ENCODE measurements around the gene CLDN18. TPM values are rescaled to one million over a fixed set of nuclear protein-coding genes. Genes with fewer than 3 reads are reported as not detected.

CLDN18 gene
- total RNA-seq, 2 donors from 2014 or later = not detected

DNA sequence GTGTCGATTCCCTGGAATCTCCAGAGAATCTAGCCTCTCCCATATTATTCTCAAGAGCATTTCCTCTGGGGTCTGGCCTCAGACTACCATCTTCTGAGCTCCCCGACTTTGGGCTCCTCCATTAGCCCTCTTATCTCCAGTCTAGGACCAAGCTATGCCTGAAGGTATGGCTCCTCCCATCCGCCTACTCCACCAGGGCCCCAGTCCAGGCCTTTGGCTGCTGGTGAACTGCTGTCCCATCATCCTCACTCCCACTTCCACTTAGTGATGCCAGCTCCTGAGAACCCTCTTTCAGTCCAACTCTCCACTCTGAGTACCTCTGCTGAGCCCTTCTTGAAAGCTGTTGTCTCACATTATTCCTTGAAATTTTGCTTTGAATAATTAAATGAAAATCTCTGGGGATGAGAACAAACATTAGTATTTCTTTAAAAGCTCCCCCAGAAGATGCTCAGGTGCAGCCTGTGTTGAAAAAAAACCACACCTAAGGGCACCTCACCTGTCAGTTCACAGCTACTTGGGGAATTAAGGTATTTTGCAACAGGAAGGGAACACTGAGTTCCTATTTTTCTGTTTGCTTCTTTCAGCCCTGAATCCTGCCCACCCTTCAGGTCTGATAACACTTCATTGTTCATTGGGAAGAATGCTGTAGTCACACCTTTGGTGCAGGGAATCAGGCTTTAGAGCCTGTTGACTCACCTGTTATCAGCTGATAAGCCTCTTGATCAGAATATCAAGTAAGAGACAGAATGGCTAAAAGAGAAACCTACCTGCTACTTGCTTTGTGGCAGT is 9.5 kb downstream of the CLDN18 start:
- intact Hi-C loops (cut with DNase I, micrococcal nuclease) = no loop called here
- no peak for DNase-seq
- peak; percentile 52 for ATAC-seq

DNA sequence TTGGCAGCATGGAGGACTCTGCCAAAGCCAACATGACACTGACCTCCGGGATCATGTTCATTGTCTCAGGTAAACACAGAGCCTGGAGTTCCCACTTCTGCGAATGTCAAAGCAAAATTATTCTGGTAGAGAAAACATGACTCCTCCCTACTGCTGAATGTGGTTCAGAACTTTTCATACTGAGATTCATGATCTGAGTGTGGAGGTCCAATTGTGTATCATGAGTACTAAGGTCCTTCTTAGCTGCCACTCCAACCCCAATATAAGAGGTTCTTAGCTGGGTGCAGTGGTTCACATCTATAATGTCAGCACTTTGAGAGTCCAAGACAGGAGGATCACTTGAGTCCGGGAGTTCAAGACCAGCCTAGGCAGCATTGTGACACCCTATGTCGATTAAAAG is 13.8 kb downstream of the CLDN18 start:
- ATAC-seq (no peak), DNase-seq (no peak)
- intact Hi-C loops (cut with DNase I, micrococcal nuclease) = no loop called here

DNA sequence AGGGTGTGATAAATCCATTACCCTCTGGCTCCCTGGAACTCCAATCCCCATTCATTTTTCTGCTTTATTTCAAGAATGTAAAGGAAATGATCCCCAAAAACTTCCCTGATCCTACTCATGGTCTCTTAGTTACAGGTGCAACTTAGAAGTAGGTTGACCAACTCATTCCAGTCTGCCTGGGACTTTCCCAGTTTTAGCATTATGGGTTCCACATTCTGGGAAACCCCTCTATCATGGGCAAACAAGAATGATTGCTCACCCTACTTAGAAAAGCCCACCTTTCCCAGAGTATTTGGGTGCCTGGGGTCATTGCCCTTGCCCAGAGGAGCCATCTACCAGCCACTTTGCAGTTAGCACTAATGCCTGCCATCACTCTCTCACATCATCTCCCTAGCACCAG is 15.6 kb downstream of the CLDN18 start:
- ATAC-seq (no peak), DNase-seq (no peak)
- intact Hi-C loops (cut with DNase I, micrococcal nuclease) = no loop called here

GRCh38 chr3:138027821-138028220 is 17.9 kb downstream of the CLDN18 start:
- DNase-seq = no peak
- intact Hi-C loops (cut with DNase I, micrococcal nuclease) = no loop called here
- no peak for ATAC-seq

DNA sequence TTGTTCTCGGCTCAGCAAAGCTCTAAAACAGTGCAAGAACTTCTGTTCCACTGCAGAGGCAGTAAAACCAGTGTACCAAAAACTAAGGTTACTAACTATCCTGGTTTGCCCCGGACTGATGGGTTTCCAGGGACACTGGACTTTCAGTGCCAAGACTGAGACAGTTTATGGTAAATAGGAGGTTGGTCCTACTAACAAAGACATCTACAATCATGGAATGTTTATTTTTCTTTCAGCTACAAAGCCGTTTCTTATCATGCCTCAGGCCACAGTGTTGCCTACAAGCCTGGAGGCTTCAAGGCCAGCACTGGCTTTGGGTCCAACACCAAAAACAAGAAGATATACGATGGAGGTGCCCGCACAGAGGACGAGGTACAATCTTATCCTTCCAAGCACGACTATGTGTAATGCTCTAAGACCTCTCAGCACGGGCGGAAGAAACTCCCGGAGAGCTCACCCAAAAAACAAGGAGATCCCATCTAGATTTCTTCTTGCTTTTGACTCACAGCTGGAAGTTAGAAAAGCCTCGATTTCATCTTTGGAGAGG is 20.8 kb downstream of the CLDN18 start:
- no peak for DNase-seq
- ATAC-seq = no peak
- intact Hi-C loops (cut with DNase I, micrococcal nuclease) = no loop called here

DNA sequence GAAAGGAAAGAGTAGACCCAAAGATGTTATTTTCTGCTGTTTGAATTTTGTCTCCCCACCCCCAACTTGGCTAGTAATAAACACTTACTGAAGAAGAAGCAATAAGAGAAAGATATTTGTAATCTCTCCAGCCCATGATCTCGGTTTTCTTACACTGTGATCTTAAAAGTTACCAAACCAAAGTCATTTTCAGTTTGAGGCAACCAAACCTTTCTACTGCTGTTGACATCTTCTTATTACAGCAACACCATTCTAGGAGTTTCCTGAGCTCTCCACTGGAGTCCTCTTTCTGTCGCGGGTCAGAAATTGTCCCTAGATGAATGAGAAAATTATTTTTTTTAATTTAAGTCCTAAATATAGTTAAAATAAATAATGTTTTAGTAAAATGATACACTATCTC is 21.6 kb downstream of the CLDN18 start:
- ATAC-seq (no peak), DNase-seq (no peak)
- intact Hi-C loops (cut with DNase I, micrococcal nuclease) = no loop called here

GRCh38 chr3:138032567-138032966 is 22.6 kb downstream of the CLDN18 start:
- DNase-seq (no peak), ATAC-seq (no peak)
- intact Hi-C loops (cut with DNase I, micrococcal nuclease) = no loop called here

DNA sequence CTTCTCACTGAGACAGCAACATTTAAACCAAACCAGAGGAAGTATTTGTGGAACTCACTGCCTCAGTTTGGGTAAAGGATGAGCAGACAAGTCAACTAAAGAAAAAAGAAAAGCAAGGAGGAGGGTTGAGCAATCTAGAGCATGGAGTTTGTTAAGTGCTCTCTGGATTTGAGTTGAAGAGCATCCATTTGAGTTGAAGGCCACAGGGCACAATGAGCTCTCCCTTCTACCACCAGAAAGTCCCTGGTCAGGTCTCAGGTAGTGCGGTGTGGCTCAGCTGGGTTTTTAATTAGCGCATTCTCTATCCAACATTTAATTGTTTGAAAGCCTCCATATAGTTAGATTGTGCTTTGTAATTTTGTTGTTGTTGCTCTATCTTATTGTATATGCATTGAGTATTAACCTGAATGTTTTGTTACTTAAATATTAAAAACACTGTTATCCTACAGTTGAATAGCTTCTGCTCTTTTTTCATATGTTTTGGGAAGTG is 23.3 kb downstream of the CLDN18 start:
- ATAC-seq (no peak), DNase-seq (no peak)
- intact Hi-C loops (cut with DNase I, micrococcal nuclease) = no loop called here

DNA sequence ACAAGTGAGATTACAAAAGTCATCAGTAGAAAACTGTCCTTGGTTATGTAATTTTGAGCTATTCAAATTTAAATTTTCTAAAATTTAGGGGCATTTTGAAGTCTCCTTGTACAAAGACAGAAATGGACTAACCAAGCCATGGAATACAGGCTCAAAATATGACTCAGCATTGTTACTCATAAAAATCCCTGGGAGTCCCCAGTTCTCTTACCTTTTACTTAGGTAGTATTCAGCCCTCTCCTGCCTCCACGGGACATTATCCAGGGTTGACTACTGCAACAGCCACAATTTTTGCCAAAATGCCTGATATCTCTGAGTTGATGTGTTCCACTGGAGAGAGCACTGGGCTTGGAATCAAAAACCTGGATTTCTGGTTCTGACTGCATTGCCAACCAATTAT is 25.0 kb downstream of the CLDN18 start:
- ATAC-seq = no peak
- intact Hi-C loops (cut with DNase I, micrococcal nuclease) = no loop called here
- DNase-seq = no peak

DNA sequence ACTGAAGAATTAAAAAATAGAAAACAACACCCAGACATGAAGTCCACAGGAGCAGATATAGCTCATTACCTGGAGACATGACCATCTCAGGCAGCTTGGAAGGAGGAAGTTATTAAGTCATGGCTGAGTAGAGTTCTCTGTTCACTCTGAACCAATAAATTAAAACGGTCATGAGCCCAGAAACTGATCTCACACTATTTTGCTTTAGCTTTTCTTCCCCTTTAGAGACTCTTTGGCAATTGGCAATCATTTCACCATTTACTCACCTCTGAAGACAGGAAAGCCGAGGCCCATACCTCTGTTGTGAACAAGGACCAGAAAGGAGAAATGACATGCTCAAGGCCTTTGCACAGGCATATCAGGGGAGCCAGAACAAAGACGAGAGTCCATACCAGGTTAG is 26.6 kb downstream of the CLDN18 start:
- no peak for DNase-seq
- no peak for ATAC-seq
- intact Hi-C loops (cut with DNase I, micrococcal nuclease) = no loop called here

DNA sequence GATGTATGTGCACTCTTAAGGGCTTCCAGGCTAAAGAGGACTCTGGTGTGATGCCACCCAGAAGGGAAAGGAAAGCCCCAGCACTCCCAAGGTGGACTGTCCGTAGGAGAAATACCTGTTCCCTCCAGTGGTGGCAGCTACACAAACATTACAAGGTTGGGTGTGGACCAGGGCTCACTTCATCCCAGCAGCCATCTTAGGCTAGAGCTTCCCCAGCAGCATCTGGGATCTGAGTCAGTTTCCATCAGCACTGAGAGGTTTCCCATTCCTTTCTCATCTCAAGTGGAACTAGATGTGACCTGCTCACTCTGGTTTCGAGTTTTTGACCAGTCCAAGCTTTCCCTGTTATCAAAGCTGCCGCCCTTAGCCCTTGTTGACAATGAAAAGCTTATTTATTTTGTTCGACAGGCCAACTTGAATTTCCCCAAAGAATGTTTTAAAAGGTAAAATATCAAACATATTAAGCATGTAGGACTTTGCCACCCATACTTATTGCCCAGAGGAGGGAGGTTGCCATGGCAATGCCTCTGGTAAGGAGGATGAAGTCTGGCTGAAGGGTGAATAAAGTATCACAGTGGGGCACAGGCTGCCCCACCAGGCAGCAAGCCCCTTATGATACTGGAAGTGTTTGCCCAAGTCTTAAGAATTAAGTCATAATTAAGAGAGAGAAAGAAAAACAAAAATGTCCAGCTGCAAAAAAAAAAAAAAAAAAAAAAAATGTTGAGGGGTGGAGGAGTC is 28.9 kb downstream of the CLDN18 start:
- intact Hi-C loops (cut with DNase I, micrococcal nuclease) = no loop called here
- DNase-seq (no peak), ATAC-seq (no peak)

DNA sequence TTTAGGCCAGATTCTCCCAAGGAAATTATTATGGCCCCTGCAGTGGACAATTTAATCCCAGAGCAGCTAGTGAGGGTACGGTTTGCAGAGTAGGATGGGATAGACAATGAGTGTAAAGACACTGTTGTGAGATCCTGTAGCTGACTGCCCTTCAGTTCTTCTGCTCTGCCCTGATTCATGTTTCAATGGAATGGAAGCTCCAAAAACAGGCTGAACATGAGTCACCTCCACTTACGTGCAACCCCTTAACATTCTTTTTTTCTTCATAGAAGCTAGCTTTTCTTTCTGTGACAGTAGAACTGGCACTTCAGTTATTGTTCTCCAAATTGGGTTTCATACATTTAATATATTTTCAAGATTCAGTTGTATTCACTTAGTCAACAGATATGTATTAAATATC is 32.1 kb downstream of the CLDN18 start:
- no peak for DNase-seq
- intact Hi-C loops (cut with DNase I, micrococcal nuclease) = no loop called here
- ATAC-seq = no peak

DNA sequence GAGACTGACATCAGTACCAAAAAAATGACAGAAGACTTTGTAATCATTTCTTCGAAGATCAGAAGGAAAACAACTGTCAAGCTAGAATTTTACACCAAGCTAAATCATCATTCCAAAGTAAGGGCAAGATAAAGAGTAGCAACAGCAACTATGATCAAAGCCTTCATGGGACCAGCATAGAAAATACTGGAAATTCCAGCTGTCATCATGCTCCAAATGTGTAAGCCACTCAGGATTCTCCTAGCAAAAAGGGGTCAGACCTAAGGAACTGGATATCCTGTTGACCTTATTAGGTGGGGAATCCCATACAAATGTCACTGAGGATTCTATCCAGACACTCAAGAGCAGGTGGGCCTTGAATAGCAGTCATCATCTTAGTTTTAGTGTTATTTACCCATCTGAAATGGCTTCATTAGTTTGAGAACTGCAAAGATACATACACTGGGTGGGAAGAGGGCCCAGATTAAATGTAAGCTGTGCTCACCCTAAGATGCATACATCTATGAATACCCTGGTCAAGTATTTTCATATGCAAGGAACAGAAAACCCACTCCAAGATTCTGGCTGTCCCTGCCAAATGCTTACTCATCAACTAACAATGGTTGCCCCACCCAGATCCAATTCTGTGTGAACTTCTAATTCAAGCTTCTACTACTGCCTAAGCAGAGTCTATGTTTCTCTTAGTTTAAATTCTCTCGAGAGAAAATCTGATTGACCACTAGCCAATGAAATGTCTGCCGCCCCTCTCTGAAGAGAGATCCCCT is 33.5 kb downstream of the CLDN18 start:
- ATAC-seq (no peak), DNase-seq (no peak)
- intact Hi-C loops (cut with DNase I, micrococcal nuclease) = no loop called here

DNA sequence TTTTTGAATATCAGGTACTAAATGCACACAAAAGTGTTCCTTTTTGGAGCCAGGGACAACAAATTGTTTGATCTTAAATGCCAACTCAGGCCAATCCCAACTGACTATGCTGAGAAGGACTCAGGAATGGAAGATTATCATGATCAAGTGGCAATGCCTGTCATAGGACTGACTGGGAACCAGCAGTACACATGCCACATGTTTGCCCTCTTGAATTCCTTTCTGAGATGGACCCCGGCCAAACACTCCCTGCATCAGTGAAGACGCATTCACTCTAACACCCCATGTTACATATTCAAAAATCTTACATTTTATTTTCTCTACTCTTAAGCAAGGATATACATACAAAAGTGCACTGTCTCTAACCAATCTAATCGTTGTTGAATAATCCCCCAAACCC is 36.1 kb downstream of the CLDN18 start:
- DNase-seq (no peak), ATAC-seq (no peak)
- intact Hi-C loops (cut with DNase I, micrococcal nuclease) = no loop called here

DNA sequence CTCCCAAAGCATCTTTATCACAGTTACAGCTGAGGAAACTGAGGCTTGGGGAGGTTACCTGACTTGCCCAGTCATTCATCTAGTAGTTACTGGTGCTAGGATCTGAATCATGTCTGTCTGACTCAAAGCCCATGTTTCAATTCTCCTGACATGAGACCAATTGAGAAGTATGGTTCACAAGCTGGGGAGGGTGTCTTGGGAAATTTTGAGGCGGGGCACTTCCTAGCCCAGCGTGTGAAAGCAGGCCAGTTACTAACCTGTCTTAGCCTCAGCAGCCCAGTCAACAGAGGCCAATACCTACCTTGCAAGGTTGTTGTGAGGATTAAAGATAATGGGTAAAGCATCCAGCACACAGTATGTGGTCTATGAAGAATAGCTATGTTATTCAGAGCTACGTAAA is 37.0 kb downstream of the CLDN18 start:
- intact Hi-C loops (cut with DNase I, micrococcal nuclease) = no loop called here
- no peak for DNase-seq
- no peak for ATAC-seq

DNA sequence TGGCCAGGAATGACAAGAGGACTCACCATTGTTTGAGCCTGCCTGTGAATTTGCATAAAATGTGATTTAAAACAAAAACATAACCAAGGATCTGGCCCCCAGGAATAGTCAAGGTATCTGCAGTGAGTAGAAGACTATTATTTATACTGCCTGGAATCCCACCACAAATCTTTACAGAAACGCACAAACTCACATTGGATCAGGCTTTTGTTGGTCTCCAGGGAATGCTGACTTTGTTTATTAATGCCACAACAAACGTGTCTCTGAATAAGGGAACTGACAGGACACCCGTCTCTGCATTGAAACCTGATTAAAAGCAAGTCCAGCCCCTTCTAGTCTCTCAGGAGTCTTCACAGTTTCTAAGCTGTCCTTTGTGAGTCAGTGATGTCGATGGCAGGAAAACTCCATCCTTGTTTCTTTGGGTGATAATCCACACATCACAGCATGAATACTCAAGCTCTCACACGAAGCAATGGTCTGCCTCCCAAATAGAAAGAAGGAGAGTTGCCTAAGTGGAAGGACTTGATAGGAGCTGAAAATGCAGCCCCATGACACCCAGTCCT is 37.7 kb downstream of the CLDN18 start:
- DNase-seq (no peak), ATAC-seq (no peak)
- intact Hi-C loops (cut with DNase I, micrococcal nuclease) = no loop called here

- intact Hi-C loops (cut with DNase I, micrococcal nuclease) = no loop called here
- ATAC-seq (no peak), DNase-seq (no peak)
These were observed 39.4 kb downstream of the CLDN18 start for GRCh38 chr3:138049157-138049919.
